NCI-H187 (cell line): ENCODE results near the gene SEPTIN5.

Source experiments
- DNase-seq, 2 experiments: peaks; one replicate each; lab custom pipeline; 2025; lab: John Stamatoyannopoulos, UW

Gene SEPTIN5

GRCh38 chr22:19760951-19761724 is 46.8 kb downstream of the SEPTIN5 start:
- DNase-seq: no peak

GRCh38 chr22:19761725-19762567 is 47.6 kb downstream of the SEPTIN5 start:
- no peak for DNase-seq

GRCh38 chr22:19762568-19763457 is 48.5 kb downstream of the SEPTIN5 start:
- no peak for DNase-seq

- no peak for DNase-seq
Observed at GRCh38 chr22:19763458-19764298, 49.4 kb downstream of the SEPTIN5 start.

GRCh38 chr22:19764299-19764593 is 49.9 kb downstream of the SEPTIN5 start:
- no peak for DNase-seq

- DNase-seq: no peak
Observed at GRCh38 chr22:19764636-19765476, 50.6 kb downstream of the SEPTIN5 start.

GRCh38 chr22:19765477-19766239 is 51.4 kb downstream of the SEPTIN5 start:
- DNase-seq: no peak

- DNase-seq: no peak
Observed at GRCh38 chr22:19766240-19766510, 51.9 kb downstream of the SEPTIN5 start.

GRCh38 chr22:19766511-19767426 is 52.5 kb downstream of the SEPTIN5 start:
- DNase-seq: no peak

GRCh38 chr22:19767427-19768341 is 53.4 kb downstream of the SEPTIN5 start:
- DNase-seq: no peak

GRCh38 chr22:19769393-19769715 is 55.1 kb downstream of the SEPTIN5 start:
- no peak for DNase-seq

- DNase-seq: no peak
Observed at GRCh38 chr22:19770349-19771220, 56.3 kb downstream of the SEPTIN5 start.

GRCh38 chr22:19772422-19772672 is 58.0 kb downstream of the SEPTIN5 start:
- no peak for DNase-seq
